ENCODE data around the gene AP5S1. TPM values are rescaled to one million over a fixed set of nuclear protein-coding genes. Genes with fewer than 3 reads are reported as not detected.

AP5S1 gene
- total and polyA plus RNA-seq, 2 donors (not counting 1 experiment from before 2014, with no cell fraction given): 11.8 to 17.8 TPM

DNA sequence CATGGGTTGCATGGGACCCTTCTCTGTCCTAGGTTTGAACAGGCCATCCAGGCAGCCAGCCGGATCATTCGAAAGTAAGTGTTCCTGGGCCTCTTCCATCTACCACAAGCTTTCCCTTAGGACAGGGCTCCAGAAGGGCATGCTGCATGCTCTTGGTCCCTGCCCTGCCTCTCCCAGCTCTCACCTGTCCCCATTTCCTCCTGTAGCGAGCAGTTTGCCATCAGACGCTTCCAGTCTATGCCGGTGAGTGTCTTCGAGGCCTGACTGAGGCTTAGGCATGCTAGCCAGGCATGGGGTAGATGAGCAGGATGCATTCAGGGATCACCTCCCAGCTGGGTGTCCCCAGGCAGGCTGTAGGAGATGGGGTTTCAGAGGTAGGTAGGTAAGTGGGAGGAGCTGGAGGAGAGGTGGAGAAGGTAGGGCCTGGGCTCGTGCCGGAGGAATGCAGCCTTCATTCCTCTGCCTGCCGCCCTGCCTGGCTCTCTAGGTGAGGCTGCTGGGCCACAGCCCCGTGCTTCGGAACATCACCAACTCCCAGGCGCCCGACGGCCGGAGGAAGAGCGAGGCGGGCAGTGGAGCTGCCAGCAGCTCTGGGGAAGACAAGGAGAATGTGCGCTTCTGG lies 20.0 kb upstream of the AP5S1 start:
- no peak for DNase-seq (ENCODE audit: low read depth in 2 of 2)
- peaks cover 61% of the 10 kb centered on the region for H3K79me2 ChIP-seq (ENCODE audit: control insufficient read depth, insufficient read depth, low read length)
- H3K27me3 ChIP-seq (ENCODE audit: control insufficient read depth, insufficient read depth, low read length): no peaks in the 10 kb centered on the region
- H4K20me1 ChIP-seq (ENCODE audit: control insufficient read depth, extremely low read depth, insufficient read depth, low read length): no peaks in the 10 kb centered on the region
- no peak overlapping the region for H3K4me3 ChIP-seq (replicated peaks in 1 of 4; ENCODE audit: control extremely low read depth in 1 of 4, insufficient read depth in 1 of 4, low read depth in 3 of 4, low read length in 4 of 4)
- H3K9ac ChIP-seq (ENCODE audit: insufficient read depth, low read length): no peak overlapping the region
- H3K4me2 ChIP-seq (ENCODE audit: extremely low read depth, insufficient read depth, low read length): no peak overlapping the region
- H3K4me1 ChIP-seq (ENCODE audit: control insufficient read depth, extremely low read depth, insufficient read depth, low read length): peaks cover 32% of the 10 kb centered on the region
- no peak for TF ChIP-seq EZH2 (IDR thresholded peaks at IDR 0.05; ENCODE audit: low read length, missing control alignments)
- TF ChIP-seq, protein P1, sequence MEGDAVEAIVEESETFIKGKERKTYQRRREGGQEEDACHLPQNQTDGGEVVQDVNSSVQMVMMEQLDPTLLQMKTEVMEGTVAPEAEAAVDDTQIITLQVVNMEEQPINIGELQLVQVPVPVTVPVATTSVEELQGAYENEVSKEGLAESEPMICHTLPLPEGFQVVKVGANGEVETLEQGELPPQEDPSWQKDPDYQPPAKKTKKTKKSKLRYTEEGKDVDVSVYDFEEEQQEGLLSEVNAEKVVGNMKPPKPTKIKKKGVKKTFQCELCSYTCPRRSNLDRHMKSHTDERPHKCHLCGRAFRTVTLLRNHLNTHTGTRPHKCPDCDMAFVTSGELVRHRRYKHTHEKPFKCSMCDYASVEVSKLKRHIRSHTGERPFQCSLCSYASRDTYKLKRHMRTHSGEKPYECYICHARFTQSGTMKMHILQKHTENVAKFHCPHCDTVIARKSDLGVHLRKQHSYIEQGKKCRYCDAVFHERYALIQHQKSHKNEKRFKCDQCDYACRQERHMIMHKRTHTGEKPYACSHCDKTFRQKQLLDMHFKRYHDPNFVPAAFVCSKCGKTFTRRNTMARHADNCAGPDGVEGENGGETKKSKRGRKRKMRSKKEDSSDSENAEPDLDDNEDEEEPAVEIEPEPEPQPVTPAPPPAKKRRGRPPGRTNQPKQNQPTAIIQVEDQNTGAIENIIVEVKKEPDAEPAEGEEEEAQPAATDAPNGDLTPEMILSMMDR (conservative IDR thresholded peaks at IDR 0.05 in 1 of 2, IDR thresholded peaks at IDR 0.05 in 1 of 2; ENCODE audit: low read depth in 1 of 2, low read length in 2 of 2): no peak
- H3K36me3 ChIP-seq (ENCODE audit: control insufficient read depth, insufficient read depth, low read length): peaks cover 57% of the 10 kb centered on the region
- no peaks in the 10 kb centered on the region for H3K9me3 ChIP-seq (ENCODE audit: control insufficient read depth, insufficient read depth, low read depth, low read length)
- no peak overlapping the region for H3K27ac ChIP-seq (ENCODE audit: insufficient read depth, low read length)
- H2AFZ ChIP-seq (ENCODE audit: low read length): no peak overlapping the region

DNA sequence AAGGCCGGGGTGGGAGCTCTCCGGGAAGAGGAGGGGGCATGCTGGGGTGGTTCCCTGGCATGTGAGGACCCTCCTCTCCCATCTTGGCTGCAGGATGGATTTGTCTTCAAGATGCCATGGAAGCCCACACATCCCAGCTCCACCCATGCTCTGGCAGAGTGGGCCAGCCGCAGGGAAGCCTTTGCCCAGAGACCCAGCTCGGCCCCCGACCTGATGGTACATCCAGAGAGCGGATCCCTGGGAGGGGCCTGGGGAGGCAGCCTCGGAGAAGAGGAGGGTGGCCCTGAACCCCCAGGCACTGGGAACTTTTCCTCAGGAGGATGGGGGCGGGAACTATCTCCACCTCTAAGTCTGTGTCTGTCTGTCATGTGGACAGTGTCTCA lies 19.5 kb upstream of the AP5S1 start:
- peaks cover 61% of the 10 kb centered on the region for H3K79me2 ChIP-seq (ENCODE audit: control insufficient read depth, insufficient read depth, low read length)
- no peak for TF ChIP-seq EZH2 (IDR thresholded peaks at IDR 0.05; ENCODE audit: low read length, missing control alignments)
- H3K9ac ChIP-seq (ENCODE audit: insufficient read depth, low read length): no peak overlapping the region
- H3K4me2 ChIP-seq (ENCODE audit: extremely low read depth, insufficient read depth, low read length): no peak overlapping the region
- peaks cover 36% of the 10 kb centered on the region for H3K4me1 ChIP-seq (ENCODE audit: control insufficient read depth, extremely low read depth, insufficient read depth, low read length)
- H3K36me3 ChIP-seq (ENCODE audit: control insufficient read depth, insufficient read depth, low read length): peaks cover 62% of the 10 kb centered on the region
- no peaks in the 10 kb centered on the region for H4K20me1 ChIP-seq (ENCODE audit: control insufficient read depth, extremely low read depth, insufficient read depth, low read length)
- no peaks in the 10 kb centered on the region for H3K9me3 ChIP-seq (ENCODE audit: control insufficient read depth, insufficient read depth, low read depth, low read length)
- DNase-seq (ENCODE audit: low read depth in 2 of 2): no peak
- no peak overlapping the region for H3K27ac ChIP-seq (ENCODE audit: insufficient read depth, low read length)
- H3K4me3 ChIP-seq (replicated peaks in 1 of 4; ENCODE audit: control extremely low read depth in 1 of 4, insufficient read depth in 1 of 4, low read depth in 3 of 4, low read length in 4 of 4): no peak overlapping the region
- no peak overlapping the region for H2AFZ ChIP-seq (ENCODE audit: low read length)
- no peaks in the 10 kb centered on the region for H3K27me3 ChIP-seq (ENCODE audit: control insufficient read depth, insufficient read depth, low read length)

DNA sequence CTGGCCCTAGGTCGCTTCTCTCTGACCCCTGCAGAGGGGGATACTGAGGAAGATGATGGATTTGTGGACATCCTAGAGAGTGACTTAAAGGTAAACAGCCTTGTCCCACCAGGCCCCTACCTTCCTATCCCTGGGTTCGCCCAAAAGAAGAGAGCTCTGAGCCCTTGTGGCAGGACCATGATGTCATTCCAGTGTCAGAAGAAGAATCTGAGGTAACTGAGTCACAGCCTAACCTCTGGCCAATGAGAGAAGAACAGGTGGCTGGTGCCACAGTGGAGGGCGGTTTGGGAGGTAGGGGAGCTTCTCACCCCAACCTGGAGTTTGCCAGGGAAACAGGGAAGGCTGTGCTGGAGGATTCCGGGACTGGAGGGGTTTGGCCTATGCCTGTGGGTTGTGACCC lies 19.0 kb upstream of the AP5S1 start:
- peak overlapping the region; percentile 4 for H3K9ac ChIP-seq (ENCODE audit: insufficient read depth, low read length)
- no peak for DNase-seq (ENCODE audit: low read depth in 2 of 2)
- no peak for TF ChIP-seq EZH2 (IDR thresholded peaks at IDR 0.05; ENCODE audit: low read length, missing control alignments)
- TF ChIP-seq, protein P1 (conservative IDR thresholded peaks at IDR 0.05 in 1 of 2, IDR thresholded peaks at IDR 0.05 in 1 of 2; ENCODE audit: low read depth in 1 of 2, low read length in 2 of 2): no peak
- H3K27ac ChIP-seq (ENCODE audit: insufficient read depth, low read length): no peak overlapping the region
- no peak overlapping the region for H3K4me2 ChIP-seq (ENCODE audit: extremely low read depth, insufficient read depth, low read length)
- H3K9me3 ChIP-seq (ENCODE audit: control insufficient read depth, insufficient read depth, low read depth, low read length): no peaks in the 10 kb centered on the region
- peaks cover 65% of the 10 kb centered on the region for H3K36me3 ChIP-seq (ENCODE audit: control insufficient read depth, insufficient read depth, low read length)
- no peak overlapping the region for H2AFZ ChIP-seq (ENCODE audit: low read length)
- no peak overlapping the region for H3K4me3 ChIP-seq (replicated peaks in 1 of 4; ENCODE audit: control extremely low read depth in 1 of 4, insufficient read depth in 1 of 4, low read depth in 3 of 4, low read length in 4 of 4)
- no peaks in the 10 kb centered on the region for H4K20me1 ChIP-seq (ENCODE audit: control insufficient read depth, extremely low read depth, insufficient read depth, low read length)
- peaks cover 61% of the 10 kb centered on the region for H3K79me2 ChIP-seq (ENCODE audit: control insufficient read depth, insufficient read depth, low read length)
- H3K4me1 ChIP-seq (ENCODE audit: control insufficient read depth, extremely low read depth, insufficient read depth, low read length): peaks cover 40% of the 10 kb centered on the region
- H3K27me3 ChIP-seq (ENCODE audit: control insufficient read depth, insufficient read depth, low read length): no peaks in the 10 kb centered on the region

All from fibroblast of lung (primary cell).